ENCODE measurements around the gene CEP126. TPM values are rescaled to one million over a fixed set of nuclear protein-coding genes. Genes with fewer than 3 reads are reported as not detected.

Gene CEP126
- total and polyA plus RNA-seq, 9 donors, result 2.3 to 6.6 (median 3.5) TPM

GRCh38 chr11:102047305-102047924, 132.6 kb downstream of the CEP126 start, which contains the start of gene CFAP300:
Gene CFAP300, plus strand, starts transcription at chr11:102047437. Its CDS starts 34 bp downstream, at chr11:102047471.
- peaks cover 4% of the 10 kb centered on the region for H3K4me1 ChIP-seq (ENCODE audit: control insufficient read depth, insufficient read depth, low read length)
- under 1% methylated on average over 34 of the region's 45 CpGs for WGBS (ENCODE audit: insufficient coverage)
- H3K4me3 ChIP-seq (ENCODE audit: low read length), result peak within 1 kb of the TSS; percentile 68
- no peaks in the 10 kb centered on the region for H3K9me3 ChIP-seq (replicated peaks; ENCODE audit: control insufficient read depth, low read depth, low read length)
- peak within 1 kb of the TSS; percentile 80 for H3K27ac ChIP-seq (ENCODE audit: low read length)
- peak; percentile 94 for DNase-seq
- no peaks in the 10 kb centered on the region for H3K36me3 ChIP-seq (ENCODE audit: control insufficient read depth, insufficient read depth, low read length)
- H3K27me3 ChIP-seq (ENCODE audit: control insufficient read depth, insufficient read depth, low read length), result peaks cover 10% of the 10 kb centered on the region

Other genes starting within 250 kb of the CEP126 start
- gene ANGPTL5, start 1.5 kb downstream of the CEP126 start, total RNA-seq, result 9.4 TPM
- 1 to 10 TPM in 3 of 8 donors, under 1 TPM in 5; 0.23 to 5.0 (median 0.75) TPM for gene ANGPTL5, start 1.5 kb downstream of the CEP126 start, polyA plus RNA-seq (ENCODE audit: insufficient read depth in 1 of 8, insufficient read length in 8 of 8, low replicate concordance in 1 of 8)
- gene CFAP300, start 132.4 kb downstream of the CEP126 start, total RNA-seq, result 2.5 TPM
- gene CFAP300, start 132.4 kb downstream of the CEP126 start, polyA plus RNA-seq (ENCODE audit: insufficient read depth in 1 of 8, insufficient read length in 8 of 8, low replicate concordance in 1 of 8), result 1 to 10 TPM; 1.6 to 4.2 (median 2.3) TPM
- 50.5 TPM for gene YAP1, start 195.4 kb downstream of the CEP126 start, total RNA-seq
- gene YAP1, start 195.4 kb downstream of the CEP126 start, polyA plus RNA-seq (ENCODE audit: insufficient read depth in 1 of 8, insufficient read length in 8 of 8, low replicate concordance in 1 of 8), result 10 to 100 TPM; 60.3 to 97.9 (median 74.2) TPM

Measured in muscle of leg (tissue), 11 donors.